Inflammatory macrophage treated with lipopolysaccharide for 4 hours (primary cell): ENCODE results near the gene TNS1.

Experiments
- DNase-seq: peaks from one replicate; pipeline ENCODE4 v3.0.0-alpha.2; 2020

TNS1 gene

DNA sequence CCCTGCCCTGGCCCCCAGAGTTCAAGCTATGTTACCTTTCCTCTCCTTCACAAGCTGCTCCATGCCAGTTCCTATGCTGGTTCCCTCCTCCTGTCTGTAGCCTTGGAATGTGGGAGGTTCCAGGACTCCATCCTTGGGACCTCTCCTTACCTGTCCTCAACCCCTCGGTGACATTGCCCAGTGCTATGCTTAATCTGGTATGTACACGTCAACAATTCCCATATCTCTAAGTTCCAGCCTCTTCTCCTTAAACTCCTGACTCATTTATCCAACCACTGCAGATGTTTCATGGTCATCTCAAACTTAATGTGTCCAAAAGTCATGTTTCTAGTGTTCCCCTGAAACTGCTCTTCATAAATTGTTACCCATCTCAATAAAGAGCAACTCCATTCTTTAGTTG, 160.8 kb downstream of the TNS1 start:
- DNase-seq = no peak

DNA sequence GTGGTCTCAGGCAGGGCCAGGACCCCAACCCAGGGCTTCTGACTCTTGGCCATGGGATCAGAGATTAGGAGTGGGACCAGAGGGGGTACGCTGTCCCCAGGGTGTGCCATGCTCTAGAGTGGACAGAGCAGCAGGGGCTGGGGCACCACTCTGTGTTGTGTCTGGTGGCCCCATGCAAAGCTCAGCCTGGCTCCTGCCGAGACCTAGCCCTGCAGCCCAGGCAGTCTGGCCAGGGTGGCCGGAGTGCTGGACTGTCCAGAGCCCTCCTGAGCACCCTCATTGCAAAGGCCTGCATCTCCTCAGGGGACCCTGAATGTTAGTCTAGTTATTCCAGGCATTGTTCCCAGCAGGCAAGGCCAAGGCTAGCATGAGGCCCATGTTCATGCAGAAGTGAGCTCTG, 162.3 kb downstream of the TNS1 start:
- no peak for DNase-seq

DNA sequence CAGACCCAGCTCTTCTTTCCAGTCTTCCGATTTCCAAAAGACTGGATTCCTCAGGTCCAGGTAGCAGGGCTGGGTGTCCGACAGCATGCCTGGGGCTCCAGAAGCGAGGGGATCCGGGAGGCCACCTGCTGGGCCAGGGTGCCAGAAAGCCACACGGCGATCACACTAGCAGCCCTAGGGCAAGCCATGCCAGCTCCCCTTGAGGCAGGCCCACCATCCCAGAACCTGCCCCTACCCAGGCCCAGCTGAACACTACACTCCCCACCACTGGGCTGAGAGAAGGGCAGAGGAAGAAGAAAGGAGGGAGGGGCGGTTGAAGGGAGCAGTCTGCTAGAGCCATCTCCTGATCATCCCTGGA, 163.1 kb downstream of the TNS1 start:
- no peak for DNase-seq

DNA sequence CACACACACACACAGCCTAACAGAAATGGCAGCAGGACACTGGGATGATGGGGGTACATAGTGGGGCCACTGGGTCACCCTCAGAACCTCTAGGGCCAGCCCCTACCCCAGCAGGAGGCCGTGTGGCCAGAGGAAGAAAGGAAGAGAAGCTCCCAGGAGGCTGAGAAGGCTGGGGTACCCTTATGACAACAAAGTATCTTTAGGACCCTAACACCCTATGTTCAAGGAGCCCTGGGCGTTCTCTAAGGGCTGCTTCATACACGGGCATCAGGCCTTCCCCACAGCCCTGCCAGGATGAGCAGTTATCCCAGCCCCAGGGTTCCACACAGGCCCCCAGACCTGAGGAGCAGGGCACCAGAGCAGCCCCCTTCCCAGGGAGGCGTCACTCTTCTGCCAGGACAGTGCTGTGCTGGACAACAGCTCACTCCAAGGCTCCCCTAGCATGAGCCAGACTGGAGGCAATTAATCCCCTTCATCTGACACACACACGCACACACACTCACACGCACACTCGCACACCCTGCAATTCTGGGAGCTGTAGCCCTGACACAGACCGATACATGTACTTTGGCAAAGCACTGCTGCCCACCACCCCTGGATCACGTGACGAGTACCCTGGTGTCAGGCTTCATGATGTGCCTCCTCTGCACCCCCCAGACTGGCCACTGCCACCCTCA, 163.6 kb downstream of the TNS1 start:
- no peak for DNase-seq

DNA sequence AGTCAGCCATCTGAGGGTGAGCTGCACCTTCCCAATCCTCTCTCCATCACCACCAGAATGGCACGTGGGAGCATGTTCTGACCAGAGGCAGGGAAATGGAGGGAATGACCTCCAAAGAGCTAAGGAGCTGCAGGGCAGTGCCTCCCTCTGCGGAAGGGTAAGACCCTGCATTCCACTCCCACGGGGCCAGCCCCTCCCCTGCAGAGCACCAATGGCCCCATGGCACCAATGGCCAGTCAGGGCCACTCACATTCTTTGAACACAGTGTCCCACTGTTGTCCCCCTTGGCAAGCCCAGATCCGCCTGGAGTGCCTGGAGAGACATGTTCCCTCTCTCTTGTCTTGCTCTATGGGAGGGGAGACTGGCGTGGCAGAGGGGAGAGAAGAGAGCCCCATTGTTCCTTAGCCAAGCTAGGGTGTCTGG, 164.4 kb downstream of the TNS1 start:
- DNase-seq = no peak

DNA sequence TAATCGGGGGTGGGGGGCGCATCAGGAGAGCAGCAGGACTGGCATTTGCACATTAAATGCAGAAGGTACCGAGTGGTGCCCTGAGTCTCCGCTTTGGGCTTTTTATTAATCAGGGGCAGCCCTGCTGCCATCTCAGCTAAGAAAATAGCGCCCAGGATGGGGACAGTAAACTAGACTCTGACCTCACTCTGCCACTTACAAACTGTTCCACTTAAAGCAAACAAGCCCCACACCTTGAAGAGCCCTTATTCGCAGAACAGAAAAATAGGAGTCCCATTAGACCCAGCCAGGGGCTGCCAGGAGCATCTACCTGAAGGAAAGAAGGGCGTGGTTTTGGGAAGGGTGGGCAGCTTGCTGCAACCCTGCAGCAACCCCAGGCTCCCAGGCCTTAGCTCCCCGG, 165.3 kb downstream of the TNS1 start:
- no peak for DNase-seq

DNA sequence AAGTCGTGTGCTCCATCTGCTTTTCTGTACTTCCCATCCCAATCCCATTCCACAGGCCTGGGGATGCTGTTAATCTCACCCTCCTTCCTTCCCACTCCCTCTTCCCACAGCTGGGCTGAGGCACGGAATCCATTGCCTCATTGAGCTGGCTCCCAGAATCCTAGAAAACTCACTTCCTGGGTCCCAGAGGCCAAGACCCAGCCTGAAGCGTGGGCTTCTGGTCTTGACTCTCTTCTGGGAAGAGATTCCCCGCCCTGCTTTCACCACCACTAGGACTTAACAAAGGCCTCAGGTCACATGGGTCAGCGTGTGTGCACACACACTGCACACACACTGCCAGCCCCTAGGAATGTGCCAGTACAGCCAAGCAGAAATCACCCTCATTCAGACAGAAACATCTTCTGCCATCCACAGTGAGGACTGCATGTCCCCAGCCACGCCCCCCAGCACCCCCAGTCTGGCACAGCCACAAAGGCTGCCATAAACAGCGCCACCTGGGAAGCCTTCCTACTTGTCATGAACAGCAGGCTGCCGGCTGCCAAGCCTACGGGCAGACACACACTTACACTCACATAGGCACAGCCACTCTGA, 165.8 kb downstream of the TNS1 start:
- no peak for DNase-seq

DNA sequence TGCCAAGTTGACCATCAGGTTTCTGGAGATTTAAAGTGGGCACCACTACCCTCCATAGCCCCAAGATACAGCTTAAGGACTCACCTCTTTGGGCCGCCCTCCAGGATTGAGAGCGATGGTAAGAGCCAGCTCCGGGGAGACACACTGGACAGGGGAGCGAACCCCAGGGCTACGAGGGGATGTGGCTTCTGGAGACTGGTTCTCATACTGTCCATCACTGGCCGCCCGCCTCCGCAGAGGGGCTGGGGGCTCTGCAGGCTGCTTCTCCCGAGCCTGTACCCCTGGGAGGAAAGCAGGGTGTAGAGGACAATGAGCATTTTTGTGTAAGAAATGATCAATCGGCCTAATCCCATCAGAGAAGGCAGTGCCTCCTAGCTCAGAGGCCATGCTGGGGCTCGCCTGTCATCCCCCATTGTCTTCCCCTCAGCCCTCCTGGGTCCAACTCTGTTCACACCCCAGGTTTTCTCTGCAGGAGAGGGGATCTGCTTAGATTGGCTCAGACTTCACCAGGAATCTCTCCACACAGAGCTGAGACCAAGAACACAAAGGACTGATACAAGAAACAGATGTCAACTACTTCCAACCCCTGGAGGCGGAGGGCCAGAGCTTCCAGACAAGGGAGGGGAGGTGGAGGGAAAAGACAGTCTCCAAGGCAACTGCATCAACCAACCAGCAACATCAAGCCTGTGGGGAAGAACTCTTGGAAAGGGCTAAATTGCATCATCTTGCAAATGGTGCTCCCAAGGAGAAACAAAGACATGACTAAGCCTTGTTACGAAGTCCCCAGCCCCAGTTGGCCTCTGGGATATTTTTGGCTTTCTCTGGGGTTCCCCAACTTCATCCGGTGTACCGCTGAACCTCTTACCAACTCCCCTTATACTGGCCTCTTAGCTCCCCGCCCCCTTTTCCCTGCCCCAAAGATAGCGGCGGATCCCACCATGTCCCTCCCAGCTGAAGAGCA, 166.6 kb downstream of the TNS1 start:
- DNase-seq = peak; percentile 64

DNA sequence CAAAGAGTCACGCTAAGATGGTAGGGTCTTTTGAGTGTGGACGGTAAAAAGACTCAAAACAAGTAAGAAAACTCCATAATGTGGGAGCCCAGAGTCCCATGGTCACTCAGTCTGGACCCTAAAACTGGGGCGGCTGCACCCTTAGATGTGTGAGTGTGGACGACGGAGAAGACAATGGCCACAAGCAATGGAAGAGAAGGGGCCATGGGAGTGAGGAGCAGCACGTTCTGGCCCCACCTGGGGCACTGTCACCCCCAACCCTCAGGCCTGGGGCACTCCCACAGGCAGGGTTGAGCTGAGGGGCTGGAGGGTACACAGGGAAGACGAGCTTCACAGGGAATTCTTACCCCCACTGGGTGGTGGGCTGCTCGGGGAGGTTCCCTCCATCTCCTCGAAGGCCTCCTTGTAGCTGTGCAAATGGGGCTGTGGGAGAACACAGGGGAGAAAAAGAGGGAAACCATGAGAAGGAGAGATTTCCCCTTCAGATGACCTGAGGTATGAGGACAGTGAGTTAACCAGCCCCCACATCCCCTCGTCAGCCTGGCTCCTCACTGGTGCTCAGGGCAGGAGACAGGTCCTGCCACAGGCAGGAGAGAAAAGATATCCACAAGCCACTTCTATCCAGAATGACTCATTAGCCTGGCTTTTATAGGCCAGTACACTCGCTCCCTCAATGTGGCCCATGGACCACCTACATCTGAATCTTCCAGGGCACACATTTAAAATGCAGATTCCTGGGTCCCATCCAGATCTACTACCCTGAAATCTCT, 167.9 kb downstream of the TNS1 start:
- DNase-seq = no peak

DNA sequence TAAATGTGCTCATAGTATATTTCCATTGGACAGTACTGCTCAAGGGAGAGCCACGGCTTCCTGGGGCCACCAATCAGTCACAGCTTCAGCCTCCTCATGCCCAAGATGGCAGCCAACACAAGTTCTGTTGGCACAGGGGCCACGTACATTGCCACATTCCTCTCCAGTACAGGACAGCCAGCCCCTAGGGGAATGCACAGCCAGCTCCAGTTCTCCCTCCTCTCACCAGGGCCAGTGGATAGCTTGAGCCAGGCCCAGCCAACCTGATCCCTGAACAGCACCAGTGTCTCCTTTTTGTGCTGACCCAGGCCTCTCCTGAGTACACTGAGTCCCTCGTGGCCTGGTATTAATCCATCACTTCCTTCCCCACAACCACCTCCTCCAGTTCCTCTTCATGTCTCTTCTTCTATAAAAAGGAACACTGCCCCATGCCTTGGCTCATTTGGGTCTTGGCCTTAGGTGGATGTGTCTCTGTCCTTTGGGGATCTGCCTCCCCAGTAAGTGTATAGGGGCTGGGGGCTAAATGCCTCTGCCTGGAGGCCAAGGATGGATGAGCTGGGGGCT, 168.7 kb downstream of the TNS1 start:
- DNase-seq = peak; percentile 33

DNA sequence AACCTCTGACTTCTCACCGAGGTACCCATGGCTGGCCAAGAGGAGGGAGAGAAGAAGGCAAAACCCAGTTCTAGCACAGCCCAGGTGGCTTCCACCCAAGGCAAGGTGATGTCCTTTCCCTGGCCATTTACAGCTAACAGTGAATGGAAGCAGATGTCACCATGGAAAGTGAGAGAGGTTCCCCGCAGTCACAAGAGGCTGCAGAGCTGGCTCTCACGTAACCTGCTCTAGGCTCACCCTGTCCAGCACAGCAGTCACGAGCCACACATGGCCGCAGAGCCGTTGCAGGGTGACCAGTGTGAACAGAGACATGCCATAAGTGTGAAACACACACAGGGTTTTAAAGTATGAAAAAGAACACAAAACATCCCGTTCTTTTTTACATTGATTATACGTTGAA, 169.4 kb downstream of the TNS1 start:
- no peak for DNase-seq

DNA sequence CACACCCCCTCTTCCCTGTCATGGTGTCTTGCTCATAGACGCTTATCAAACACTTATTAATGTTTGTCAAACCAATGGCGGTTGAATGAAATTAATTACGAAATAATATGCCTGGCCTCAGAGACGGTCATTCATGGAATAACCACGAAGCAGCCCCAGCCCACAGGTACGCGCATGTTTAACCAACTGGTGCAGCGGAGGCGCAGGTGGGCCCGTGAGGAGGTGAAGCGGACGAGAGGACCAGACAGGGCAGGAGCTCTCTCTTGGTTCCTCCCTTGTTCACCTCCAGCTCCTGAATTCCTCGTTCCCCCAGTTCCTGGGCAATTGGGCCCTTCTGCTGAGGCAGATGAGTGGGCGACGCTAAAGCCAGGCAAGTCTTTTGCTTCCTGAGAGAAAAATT, 169.8 kb downstream of the TNS1 start:
- no peak for DNase-seq

DNA sequence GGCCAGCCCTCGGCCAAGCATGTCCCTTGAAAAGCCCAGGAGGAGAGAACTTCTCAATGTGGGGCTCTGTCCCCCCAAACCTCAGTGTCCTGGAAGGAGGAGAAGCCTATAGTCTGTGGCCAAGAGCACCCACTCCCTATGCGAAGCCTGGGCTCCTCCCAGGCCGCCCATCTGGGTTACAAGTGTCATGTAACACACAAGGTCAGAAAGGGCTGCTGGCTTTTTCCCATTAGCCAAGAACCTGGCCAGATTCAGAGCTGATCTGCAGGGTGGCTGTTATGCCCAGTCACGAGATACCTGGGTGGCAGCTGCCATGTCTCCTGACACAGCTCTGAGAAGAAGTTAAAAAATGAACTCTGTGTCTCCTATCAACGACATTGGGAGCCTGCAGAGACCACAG, 170.7 kb downstream of the TNS1 start:
- no peak for DNase-seq

DNA sequence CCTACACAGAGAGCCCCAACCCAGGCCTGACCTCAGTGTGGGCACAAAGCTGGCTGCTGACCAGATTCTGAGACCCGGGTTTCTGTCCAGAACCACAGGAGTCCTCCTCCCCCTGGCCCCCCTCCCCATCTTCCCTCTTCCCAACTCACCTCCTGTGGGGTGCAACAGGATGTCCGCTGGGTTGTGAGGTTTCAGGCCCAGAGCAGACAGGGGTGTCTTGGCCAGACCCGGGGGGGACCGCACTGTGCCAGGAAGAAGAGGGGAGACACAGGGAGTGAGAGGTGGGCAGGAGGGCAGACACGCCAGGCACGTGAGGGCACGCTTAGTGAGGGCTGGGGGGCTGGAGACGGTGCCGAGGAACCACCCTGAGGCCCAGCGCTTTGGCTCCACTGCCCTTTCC, 171.5 kb downstream of the TNS1 start:
- no peak for DNase-seq

DNA sequence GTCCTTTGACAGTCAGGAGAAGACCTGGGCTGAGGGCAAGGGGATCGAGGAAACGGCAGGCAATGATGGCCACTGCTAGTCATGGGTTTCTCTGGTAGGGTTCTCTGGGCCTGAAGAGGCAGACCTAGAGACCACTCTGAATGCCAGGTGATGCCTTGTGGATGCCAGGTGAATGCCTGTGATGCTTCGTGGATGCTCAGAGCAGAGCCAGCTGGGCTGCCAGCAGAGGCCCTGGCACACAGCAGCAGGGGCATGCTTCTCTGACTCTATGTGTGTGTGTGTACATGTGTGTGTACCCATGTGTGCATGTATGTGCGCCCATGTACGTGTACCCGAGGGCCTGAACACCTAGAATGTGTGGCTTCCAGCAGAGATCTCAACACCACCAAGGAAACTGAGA, 172.0 kb downstream of the TNS1 start:
- no peak for DNase-seq

DNA sequence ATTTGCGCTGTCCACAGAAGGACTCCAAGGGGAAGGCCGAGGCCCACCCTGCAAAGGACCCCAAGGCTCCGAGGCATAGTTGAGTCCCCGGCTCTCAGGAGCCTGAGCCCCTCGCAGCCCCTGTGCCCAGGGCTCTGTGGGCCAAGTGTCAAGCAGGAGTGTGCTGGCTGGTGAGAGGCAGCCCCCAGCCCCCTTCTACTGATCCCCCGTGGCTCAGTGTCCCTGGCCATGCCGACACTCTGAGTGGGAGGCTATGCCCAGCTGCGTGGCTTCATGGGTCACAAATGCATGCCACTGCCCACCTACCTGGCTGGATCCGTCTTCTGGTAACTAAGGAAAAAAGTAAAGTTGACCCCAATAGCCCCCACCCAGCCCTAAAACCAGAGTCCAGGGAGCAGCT, 172.7 kb downstream of the TNS1 start:
- DNase-seq = no peak

DNA sequence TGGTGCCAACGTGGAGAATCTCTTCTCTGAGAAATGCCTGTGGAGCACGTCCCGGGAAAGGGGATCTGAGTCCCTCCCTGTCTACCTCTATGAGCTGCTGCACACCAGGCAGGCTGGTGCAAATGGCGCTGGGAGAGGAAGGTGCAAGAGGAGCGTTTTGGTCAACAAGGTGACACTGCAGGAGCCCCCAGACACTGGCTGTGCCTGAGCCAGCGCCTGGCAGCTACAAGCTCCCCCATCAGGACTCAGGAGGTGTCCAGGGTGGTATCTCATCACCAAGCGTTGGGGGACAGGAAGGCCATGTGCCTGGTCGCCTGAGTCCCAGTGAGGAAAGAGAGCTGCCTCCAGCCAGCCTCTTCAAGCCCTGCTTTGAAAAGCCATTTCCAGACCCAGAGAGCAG, 173.4 kb downstream of the TNS1 start:
- DNase-seq = no peak

DNA sequence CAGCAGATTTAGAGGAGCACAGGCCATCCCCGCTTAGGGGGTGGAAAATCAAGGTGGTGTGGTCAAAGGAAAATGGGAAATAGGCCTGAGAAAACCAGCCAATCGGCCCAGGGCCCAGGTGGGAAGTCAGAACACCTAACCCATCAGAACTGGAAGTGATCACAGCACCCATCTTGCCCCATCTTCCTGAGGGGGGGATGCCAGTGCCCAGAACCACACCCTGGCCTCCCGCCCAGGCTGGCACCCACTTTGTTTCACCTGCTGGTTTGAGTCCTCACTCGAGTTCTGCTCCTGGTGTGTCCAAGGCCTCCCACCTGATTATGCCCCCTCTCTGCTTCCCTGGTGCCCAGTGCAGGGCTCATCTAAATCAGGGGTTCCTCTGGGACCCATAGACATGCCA, 174.5 kb downstream of the TNS1 start:
- no peak for DNase-seq

DNA sequence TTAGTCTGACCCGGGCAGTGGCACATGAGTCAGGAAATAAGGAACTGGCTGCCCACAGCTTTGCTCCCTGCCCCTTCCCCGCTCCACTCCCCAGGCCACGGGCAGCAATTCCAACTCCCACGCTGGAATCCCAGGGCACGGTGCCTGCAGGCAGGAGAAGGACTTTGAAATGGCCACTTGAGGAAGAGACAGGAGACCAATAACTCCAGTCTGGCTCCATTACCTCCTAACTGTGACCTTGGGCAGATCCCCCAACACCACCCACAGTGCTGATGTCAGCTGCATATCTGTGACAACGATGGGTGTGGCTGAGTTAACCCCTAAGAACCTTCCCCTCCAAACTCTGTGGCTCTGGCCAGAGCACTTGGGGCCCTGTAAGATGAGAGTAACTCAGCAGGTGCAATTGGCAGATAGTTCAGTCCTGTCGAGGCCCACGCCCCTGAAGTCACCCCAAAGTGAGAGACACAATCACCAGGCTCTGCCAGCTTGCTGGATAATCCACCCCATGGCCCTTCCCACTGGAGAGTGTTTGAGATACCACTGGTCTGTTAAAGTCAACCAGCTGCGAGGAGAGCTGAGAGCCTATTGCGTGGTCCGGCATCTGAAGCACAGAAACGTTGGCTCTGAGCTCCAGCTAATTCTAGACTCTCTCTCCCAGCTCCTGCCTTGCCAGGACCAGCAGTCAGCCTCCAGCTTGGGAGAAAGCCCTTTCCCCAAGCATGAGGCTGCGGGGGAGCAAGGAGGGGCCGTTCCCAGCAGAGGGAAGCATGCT, 175.2 kb downstream of the TNS1 start:
- DNase-seq = peak; percentile 63

DNA sequence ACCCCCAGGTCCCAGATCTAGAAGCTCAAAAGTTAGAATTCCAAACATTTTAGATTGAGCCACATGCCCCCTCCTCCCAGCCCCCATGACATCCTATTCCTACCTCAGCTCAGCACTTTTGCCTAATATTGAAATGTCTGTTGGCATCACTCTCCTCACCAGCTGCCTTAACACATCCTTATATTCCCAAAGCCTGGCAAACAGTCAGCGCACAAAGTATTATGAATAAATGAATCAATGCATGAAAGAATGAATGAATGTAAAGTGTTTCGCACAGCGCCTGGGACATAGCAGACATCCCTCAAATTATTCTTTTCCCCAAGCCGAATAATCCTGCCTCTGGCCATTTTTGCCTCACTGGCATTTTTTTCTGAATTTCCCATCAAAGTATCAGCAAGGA, 175.8 kb downstream of the TNS1 start:
- no peak for DNase-seq

DNA sequence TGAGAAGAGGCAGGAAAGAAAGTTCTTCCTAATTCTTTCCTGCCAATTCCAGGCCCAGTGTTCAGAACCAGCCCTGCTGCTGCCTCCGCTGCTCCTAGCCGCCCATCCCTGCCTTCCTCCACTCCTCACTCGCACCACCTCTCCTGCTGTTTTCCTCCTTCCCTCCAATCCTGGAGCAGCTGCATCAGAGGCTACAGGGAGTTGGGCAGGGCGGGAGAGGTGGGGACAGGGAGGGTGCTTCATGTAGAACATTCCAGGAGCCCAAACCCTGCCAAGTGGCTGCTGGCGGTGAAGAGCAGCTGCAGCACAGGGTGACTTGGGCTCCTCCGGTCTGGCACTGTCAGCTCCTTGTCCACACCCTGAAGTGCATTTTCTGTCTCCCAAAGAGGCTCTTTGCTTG, 176.3 kb downstream of the TNS1 start:
- no peak for DNase-seq
